Measurements from ENCODE around the gene STK32B.

- TF ChIP-seq POLR2A (IDR thresholded peaks at IDR 0.05) = no peak
- TF ChIP-seq CTCF (IDR thresholded peaks at IDR 0.05) = no peak
Observed at GRCh38 chr4:5386921-5387320, 335.6 kb downstream of the STK32B start.
